ENCODE measurements around the gene ATF2.

The ATF2 gene

GRCh38 chr2:175080479-175080878 lies 87.5 kb downstream of the ATF2 start:
- DNase-seq (ENCODE audit: low read depth in 3 of 3): no peak

- DNase-seq (ENCODE audit: low read depth in 3 of 3): no peak
These were observed 91.7 kb downstream of the ATF2 start for GRCh38 chr2:175076272-175076671.

DNA sequence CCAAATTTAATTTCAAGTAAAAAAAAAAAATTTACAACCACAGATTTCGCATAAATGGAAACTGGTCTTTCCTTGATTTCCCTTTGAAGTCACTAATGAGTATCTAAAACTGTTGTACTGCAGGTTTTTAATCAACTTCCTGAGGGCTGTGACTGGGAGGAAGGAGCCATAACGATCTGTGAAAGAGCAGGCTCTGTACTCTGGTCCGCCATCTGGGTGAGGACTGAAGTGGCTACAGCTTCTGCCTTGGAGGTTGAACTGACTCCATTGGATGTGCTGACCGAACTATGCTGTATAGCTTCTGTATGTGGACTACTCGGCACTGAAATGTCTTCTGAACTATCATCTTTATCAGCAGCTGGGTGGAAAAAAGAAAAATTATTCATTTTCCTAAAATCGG lies 93.5 kb downstream of the ATF2 start:
- no peak for DNase-seq (ENCODE audit: low read depth in 3 of 3)

GRCh38 chr2:175068534-175068933 lies 99.5 kb downstream of the ATF2 start:
- DNase-seq (ENCODE audit: low read depth in 3 of 3): no peak

- DNase-seq (ENCODE audit: low read depth in 3 of 3): no peak
These were observed 101.6 kb downstream of the ATF2 start for GRCh38 chr2:175066411-175066810.

GRCh38 chr2:175064797-175065196 lies 103.2 kb downstream of the ATF2 start:
- no peak for DNase-seq (ENCODE audit: low read depth in 3 of 3)

DNA sequence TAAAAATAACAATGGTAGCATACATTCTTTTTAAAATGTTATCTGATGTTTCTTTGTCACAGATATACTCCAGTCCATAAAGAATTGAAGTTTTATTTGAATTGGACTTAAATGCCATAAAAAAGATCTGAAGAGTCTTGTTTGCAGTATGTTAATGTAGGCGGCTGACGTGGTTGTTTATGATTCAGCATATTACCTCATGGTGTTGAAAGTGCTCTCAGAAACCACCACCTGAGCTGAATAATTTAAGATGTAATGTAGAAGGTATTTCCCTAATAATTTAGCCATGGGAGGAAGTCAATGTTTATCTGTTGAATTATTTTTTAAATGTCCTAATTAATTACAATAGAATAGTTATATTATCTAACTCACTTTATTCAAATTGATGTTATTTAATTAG lies 104.3 kb downstream of the ATF2 start:
- DNase-seq (ENCODE audit: low read depth in 3 of 3): no peak

- DNase-seq (ENCODE audit: low read depth in 3 of 3): no peak
These were observed 105.0 kb downstream of the ATF2 start for GRCh38 chr2:175062787-175063585.

- DNase-seq (ENCODE audit: low read depth in 3 of 3): no peak
These were observed 110.8 kb downstream of the ATF2 start for GRCh38 chr2:175057078-175057685.

DNA sequence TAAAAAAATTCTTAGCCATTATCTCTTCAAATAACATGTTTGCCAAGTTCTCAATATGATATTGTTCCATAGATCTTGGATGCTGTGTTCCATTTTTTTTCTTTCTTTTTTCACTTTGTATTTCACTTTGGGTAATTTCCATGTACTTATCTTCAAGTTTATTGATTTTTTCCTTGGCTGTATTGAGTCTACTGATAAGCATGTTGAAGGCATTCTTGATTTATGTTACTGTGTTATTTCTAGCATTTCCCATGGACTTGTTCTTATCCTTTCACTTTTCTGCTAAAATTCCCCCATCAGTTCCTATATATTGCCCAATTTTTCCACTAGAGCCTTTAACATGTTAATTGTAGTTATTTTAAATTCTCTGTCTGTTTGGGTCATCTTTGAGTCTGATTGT lies 112.0 kb downstream of the ATF2 start:
- DNase-seq (ENCODE audit: low read depth in 3 of 3): no peak

DNA sequence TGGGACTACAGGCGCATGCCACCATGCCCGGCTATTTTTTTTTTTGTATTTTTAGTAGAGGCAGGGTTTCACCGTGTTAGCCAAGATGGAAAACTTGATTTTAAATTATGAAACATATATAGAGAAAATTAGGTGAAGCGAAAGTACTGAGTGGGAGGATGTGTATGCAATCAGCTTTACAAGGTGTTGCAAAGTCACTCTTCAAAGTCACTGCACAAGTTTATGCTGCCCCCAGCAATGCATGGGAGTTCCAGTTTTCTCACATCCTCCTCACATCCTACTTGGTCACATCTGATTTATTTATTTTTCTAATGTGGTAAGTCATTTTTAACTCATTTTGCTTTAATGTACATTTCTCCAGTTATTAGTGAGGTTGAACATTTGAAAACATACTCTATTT lies 113.7 kb downstream of the ATF2 start:
- DNase-seq (ENCODE audit: low read depth in 3 of 3): no peak

- DNase-seq (ENCODE audit: low read depth in 3 of 3): no peak
These were observed 118.3 kb downstream of the ATF2 start for GRCh38 chr2:175049661-175050060.

DNA sequence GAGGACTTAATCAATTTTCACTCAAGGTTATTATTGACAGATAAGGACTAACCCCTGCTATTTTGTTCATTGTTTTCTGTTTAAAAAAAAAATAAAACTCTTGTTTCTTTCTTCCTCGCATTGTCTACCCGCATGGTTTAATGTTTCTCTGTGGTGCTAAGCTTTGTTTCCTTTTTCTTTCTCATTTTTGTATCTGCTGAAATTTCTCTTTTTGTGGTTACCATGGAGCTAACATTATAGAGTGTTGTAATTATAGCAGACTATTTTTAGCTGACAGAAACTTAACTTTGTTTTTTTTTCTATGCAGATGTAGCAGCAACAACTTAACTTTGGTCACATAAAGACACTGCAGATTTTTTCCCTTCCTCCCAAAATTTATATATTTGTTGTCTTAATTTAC lies 119.7 kb downstream of the ATF2 start:
- DNase-seq (ENCODE audit: low read depth in 3 of 3): no peak

DNA sequence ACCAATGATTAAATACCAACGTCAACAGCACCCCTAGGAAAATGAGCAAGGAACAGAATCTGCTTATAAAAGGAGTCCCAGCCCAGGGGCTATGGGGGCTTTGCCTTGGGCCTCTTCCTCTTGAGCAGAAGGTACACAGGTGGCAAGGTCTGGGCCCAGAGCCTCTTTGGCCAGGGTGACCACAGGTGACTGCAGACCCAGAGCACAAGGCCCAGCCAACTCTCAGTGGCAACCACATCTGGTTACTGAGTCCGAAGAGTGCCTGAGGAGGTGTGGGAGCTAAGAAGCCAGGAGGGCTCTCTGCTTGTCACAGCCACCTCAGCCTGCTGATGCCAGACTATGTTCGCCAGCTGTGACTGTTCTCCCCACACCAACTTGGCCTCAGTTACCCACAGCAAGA lies 128.5 kb downstream of the ATF2 start:
- no peak for DNase-seq (ENCODE audit: low read depth in 3 of 3)

- DNase-seq (ENCODE audit: low read depth in 3 of 3): no peak
These were observed 129.0 kb downstream of the ATF2 start for GRCh38 chr2:175039031-175039430.

GRCh38 chr2:175037941-175038340 lies 130.1 kb downstream of the ATF2 start:
- no peak for DNase-seq (ENCODE audit: low read depth in 3 of 3)

DNA sequence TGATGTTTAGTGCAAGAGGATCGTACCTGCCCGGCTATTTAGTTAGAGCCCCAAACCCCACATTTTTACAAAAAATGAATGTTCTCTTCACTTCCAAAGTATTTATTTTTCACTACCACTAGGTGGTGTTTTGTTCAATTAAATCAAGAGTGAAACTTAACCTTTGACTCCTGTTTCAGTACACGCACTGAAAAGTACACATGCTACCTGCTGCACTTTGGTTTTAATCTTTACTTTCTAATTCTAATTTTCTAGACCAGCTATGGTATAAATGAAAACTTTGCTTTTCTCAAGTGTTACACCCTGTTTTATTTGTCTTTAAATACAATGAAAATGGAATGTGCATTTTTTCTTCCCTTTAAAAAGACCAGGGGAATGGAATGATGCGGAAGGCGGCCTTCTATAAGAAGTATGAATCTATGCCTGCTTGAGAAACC lies 131.4 kb downstream of the ATF2 start:
- DNase-seq (ENCODE audit: low read depth in 3 of 3): no peak

GRCh38 chr2:175035806-175036205 lies 132.2 kb downstream of the ATF2 start:
- DNase-seq (ENCODE audit: low read depth in 3 of 3): no peak

DNA sequence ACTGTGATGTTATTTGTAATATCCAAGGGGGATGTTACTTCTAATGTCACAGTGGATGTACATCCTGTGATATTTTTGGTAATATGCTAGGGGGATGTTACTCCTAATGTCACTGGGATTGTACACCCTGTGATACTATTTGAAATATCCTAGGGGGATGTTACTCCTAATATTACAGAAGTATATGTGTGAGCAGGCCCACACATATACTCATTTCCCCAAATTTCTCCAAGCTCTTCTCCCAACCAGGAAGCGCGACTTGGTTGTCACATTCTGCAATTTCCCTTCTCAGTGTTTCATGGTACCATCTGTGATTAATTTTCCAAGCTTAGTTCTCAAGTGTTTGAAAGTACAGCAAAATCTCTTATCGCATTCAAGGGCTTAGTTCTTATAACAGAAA lies 133.3 kb downstream of the ATF2 start:
- DNase-seq (ENCODE audit: low read depth in 3 of 3): no peak

- DNase-seq (ENCODE audit: low read depth in 3 of 3): no peak
These were observed 137.4 kb downstream of the ATF2 start for GRCh38 chr2:175030380-175031271.

DNA sequence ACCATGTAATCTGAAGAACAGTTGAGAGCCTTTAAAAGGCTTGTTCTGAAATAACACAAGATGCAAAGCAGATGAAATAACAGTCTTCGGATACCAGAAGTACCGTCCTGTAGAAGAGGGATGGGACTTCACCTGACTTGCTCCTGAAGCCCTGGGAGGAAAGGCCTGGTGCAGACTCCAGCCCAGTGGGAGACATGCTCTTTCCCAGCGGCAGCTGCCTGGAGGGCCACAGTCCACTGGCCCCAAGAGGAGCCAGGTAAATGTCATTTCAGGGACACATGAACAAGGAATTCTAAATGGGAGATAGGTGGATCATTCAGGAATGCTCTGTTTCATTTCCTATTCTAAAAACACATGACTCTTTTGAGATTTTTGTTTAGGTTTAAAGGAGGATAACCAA lies 140.2 kb downstream of the ATF2 start:
- no peak for DNase-seq (ENCODE audit: low read depth in 3 of 3)

GRCh38 chr2:175026385-175026784 lies 141.6 kb downstream of the ATF2 start:
- DNase-seq (ENCODE audit: low read depth in 3 of 3): no peak

- no peak for DNase-seq (ENCODE audit: low read depth in 3 of 3)
These were observed 142.1 kb downstream of the ATF2 start for GRCh38 chr2:175025946-175026345.

Data from stimulated activated CD4-positive, alpha-beta T cell treated with anti-CD3 and anti-CD28 coated beads, TNF-alpha, amount 100 ng/mL, for 4 hours (primary cell).